Measurements from ENCODE around the gene GNG4.
A peak's percentile ranks its signal among the peaks of the same experiment; 100 is the strongest.

The GNG4 gene

DNA sequence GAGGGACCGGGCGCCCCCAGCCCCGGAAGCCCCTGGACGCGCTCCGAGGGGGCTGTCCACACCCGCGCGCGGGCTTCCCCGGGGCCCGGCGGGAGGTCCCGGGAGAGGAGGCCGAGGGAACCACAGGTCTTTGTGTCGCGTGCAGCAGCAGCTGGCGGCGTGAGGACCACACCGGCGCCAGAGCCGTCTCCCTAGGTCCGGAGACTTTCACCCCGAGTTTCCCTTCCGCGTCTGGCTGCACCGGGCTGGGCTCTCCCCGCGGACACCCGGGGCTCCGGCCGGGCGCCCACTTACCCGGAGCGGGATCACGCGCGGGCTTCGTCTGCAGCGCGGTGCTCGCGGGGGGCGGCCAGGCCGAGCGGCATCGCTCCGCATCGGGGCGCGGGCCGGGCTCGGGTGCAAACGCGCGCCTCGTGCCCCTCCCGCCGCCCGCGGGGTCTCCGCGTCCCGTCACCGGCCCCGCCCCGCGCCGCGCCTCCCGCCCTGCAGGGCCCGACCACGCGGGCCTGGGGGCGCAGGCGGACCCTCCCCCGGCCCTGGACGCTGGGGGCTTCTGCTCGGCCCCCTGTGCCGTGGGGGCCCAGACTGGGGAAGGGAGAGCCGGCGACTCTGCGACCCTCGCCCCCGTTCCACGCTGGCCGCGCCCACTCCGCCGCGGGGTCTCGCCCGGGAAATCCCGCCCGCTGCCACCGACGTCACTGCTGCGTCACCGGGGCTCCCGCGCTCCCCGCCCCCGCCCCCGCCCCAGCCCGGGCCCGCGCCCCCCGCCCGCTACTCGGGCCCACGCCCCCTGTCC is at the start of gene GNG4:
GNG4 (minus strand) TSS at position 417 of the 796 bp plus-strand sequence. CDS start 65,946 bp downstream, outside the sequence.
- TF ChIP-seq ZNF274 (IDR thresholded peaks at IDR 0.05; ENCODE audit: low read depth, low read length): no peak
- H3K4me3 ChIP-seq (ENCODE audit: low read length): peak within 1 kb of the TSS; percentile 48

DNA sequence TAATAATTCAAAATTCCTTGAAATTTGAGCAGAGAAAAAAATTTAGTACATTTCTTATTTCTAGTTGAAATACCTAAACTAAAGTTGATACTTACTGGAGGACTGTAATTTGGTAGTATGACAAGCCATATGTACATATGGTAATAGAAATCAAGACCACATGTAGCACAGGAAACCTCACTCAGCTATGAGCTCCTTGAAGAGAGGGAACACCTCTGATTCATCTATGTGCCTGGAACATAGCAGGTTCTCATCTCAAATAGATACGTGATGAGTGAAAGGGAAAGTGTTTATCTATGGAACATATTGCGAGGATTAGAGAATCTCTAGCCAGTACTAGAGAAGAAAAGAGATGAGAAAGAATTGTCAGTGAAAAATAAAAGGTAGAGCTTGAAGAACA is 47.9 kb upstream of the GNG4 start:
- no peak for TF ChIP-seq ZNF274 (IDR thresholded peaks at IDR 0.05; ENCODE audit: low read depth, low read length)
- no peak overlapping the region for H3K4me3 ChIP-seq (ENCODE audit: low read length)

DNA sequence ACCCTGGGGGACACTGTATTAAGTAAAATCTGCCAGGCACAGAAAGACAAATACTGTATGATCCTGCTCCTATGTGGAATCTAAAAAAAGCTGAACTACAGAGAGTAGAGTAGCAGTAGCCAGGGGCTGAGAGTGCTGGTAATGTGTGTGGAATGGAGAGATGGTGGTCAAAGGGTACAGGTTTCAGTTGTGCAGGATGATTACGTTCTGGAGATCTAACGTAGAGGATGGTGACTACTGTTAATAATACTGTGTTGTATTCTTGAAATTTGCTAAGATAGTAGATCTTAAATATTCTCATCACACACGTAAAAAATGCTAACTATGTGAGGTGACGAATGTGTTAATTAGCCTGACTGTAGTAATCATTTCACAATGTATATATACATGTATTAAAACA is 39.8 kb upstream of the GNG4 start:
- H3K4me3 ChIP-seq (ENCODE audit: low read length): no peak overlapping the region
- TF ChIP-seq ZNF274 (IDR thresholded peaks at IDR 0.05; ENCODE audit: low read depth, low read length): no peak

DNA sequence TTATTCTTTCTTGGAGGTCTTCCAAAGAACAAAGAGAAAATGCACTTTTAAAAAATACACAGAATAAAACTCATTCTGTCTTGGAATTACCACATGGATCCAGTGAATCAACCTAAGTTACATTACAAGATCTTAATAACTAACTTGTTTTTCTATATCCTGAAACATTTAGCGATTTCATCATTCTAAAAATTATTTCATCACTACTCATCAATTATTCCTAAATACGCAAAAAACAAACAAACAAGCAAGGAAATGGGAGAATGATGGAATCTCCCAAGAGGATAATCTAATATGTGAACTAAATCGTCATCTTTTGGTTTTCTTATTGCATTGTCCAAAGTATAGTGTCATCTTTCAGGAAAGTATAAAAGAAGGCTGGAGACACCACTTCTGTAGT is 38.5 kb upstream of the GNG4 start:
- no peak overlapping the region for H3K4me3 ChIP-seq (ENCODE audit: low read length)
- TF ChIP-seq ZNF274 (IDR thresholded peaks at IDR 0.05; ENCODE audit: low read depth, low read length): no peak

DNA sequence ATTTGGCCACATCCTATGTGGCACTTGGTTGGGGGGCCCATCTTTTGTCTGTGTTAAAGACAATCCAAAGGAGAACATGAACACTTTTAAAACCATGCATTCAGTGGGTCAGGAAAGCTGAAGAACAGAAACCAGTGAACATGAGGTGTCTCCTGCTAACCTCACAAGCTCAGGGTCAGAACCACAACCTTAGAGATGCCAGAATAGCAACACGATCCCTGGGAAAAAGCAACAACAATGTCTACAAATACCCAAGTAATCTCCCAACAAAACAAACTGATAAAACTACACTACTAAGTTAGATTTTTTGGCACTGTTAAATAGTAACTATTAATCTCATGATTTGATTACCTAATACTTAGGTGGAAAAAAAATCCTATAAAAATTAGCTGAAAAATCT is 34.1 kb upstream of the GNG4 start:
- no peak for TF ChIP-seq ZNF274 (IDR thresholded peaks at IDR 0.05; ENCODE audit: low read depth, low read length)
- H3K4me3 ChIP-seq (ENCODE audit: low read length): no peak overlapping the region

DNA sequence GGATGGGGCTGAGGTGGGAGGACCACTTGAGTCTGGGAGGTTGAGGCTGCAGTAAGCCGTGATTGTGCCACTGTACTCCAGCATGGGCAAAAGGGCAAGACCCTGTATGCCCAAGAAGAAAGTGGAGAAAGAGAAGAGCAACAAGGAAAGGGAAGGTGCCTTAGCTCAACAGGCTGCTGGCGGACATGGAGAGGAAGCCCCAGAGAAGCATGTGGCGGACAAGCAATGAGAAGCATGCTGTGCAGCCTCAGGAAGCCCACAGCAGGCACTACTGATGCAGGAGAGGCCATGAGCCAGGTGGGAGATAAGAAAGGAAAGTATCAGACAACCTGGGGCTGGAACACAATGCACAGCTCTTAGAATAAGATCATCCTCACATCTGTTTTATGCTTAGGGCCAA is 32.6 kb upstream of the GNG4 start:
- no peak for TF ChIP-seq ZNF274 (IDR thresholded peaks at IDR 0.05; ENCODE audit: low read depth, low read length)
- H3K4me3 ChIP-seq (ENCODE audit: low read length): no peak overlapping the region

DNA sequence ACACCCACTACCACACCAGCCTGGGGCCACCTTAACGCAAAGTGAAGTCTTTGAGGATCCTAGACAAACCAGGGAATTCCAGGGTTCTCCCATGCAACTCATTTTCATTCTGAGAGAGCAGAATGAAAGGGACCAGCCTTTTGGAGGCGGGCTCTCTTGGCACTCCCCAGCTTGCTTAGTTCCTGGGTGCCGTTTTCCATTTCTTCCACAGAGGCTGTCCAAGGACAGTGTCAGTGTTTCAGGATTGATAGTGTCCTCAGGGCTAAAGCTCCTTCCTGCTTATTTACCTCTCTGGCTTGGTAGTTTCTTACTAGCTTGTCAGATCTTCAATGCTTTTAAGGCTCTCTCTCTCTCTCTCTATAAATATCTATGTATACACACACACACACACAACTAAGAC is 30.1 kb upstream of the GNG4 start:
- no peak for TF ChIP-seq ZNF274 (IDR thresholded peaks at IDR 0.05; ENCODE audit: low read depth, low read length)
- H3K4me3 ChIP-seq (ENCODE audit: low read length): no peak overlapping the region

DNA sequence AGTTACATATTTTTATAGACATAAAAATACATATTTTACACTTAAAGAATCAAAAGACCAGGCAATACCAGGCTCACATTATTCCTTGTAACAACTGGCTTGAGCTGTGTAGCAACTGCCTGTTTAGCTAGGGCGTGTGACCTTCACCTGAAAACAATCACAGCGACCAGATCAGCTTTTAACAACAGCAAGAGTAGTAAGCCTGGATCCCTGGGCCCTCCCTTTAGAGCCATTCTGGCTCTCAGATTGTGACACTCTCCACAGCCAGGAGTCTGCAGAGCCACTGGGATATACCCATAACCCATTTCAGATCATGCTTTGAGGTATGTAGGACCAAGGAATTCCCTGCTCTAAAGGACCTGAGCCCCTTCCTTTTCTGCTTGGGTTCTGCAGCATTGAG is 29.4 kb upstream of the GNG4 start:
- no peak for TF ChIP-seq ZNF274 (IDR thresholded peaks at IDR 0.05; ENCODE audit: low read depth, low read length)
- H3K4me3 ChIP-seq (ENCODE audit: low read length): no peak overlapping the region

DNA sequence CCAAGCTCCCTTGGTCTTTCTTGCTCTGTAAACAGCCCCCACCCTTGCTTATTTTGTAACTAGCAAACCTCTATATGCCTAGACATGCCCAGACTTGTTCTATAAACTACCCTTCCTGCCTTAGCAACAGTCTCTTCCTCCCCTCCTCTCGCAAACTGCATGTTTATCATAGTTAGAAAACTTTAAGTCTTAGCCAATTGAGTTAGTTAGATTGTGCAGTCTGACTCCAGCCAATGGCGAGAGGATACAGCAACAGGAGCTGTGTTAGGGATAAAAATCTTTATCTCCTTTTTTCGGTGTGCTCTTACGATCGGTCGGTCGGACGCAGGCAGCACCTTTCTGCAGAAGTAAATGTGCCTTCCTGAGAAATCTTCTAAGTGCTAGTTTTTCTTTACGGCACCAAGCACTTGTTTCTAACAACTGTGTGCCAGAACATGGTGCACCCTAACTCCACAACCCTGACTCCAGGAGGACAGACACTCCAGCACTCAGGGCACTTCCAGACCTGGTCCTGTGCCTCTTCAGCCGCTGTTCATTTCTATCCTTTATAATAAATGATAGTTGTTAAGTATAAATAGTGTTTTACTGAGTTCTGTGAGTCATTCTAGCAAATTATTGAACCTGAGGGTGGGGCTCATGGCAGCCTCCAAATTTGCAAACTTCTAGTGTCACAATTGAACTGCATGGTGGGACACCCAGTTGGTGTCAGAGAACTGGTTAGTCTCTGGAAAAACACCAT is 25.7 kb upstream of the GNG4 start:
- H3K4me3 ChIP-seq (ENCODE audit: low read length): no peak overlapping the region
- no peak for TF ChIP-seq ZNF274 (IDR thresholded peaks at IDR 0.05; ENCODE audit: low read depth, low read length)

DNA sequence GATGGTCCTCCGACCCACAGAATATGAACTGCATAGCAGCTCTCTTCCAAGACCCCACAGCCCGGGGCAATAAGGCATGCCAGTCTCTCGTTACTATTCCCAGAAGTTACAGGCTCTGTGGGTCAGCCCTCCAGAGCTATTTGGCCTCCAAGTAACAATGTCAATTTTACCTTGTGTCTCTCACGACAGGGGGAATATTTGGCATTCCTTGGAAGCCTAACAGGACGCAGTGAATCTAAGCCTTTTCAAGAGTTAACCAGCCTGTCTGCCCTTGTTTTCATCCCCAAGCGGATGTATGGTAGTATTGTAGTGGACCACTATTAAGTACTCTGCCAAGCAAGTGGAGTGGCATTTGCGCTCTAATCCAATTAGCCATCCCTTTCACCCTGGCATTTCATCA is 24.4 kb upstream of the GNG4 start:
- no peak for TF ChIP-seq ZNF274 (IDR thresholded peaks at IDR 0.05; ENCODE audit: low read depth, low read length)
- H3K4me3 ChIP-seq (ENCODE audit: low read length): no peak overlapping the region

DNA sequence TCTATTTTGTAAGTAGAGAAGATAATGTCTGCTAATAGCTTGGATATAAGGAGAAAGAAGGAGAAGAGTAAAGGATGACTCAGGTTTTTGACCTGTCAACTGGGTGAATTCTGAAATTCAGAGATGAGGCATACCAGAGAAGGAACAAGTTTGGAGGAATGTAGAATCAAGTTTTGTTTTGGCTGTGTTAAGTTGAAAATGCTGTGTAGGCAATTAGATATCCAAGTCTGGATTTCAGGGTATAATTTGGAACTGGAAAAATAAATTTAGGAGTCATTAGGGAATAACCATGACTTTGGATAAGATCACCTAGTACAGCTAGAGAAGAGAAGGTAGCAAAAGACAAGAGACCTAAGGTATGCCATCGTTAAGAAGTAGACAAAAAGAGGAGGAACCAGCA is 22.4 kb upstream of the GNG4 start:
- no peak overlapping the region for H3K4me3 ChIP-seq (ENCODE audit: low read length)
- no peak for TF ChIP-seq ZNF274 (IDR thresholded peaks at IDR 0.05; ENCODE audit: low read depth, low read length)

DNA sequence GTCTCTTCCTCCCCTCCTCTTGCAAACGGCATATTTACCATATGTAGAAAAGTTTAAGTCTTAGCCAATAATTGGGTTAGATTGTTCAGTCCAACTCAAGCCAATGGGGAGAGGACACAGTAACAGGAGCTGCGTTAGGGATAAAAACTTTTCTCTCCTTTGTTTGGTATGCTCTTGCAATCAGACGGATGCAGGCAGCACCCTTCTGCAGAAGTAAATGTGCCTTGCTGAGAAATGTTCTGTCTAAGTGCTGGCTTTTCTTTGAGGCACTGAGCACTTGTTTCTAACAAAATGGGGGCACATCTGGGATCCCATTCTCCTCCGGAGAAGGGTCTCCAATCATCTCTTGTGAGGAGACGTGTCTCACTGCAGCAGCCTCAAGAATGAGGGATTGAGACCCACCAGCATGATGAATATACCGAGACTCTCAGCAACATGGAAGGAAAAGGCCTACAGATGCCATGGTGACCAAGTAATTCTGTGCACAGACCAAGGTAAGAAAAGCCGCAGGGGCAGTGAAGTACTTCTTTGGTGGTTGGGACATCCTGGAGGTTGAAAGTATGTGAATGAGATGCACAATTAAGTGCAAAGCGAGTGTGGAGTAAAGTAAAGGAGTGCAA is 20.7 kb upstream of the GNG4 start:
- no peak for TF ChIP-seq ZNF274 (IDR thresholded peaks at IDR 0.05; ENCODE audit: low read depth, low read length)
- no peak overlapping the region for H3K4me3 ChIP-seq (ENCODE audit: low read length)

DNA sequence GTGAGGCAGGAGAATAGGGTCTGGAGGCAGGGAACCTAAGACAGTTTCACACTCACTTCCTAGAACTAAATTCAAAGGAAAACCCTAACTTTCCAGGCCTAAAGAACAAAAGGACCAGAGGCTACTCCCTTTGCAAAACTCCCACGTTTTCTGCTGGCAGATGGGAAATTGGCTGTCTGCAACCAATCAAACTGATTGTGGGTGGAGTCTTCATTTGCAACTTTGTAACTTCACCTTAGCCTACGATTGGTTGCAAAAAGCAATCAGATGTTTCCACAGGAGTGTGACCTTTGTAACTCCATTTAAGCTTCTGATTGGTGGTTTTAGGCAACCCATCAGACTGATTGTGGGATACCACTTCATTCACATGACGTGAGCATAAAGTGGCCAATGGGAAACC is 19.7 kb upstream of the GNG4 start:
- no peak overlapping the region for H3K4me3 ChIP-seq (ENCODE audit: low read length)
- no peak for TF ChIP-seq ZNF274 (IDR thresholded peaks at IDR 0.05; ENCODE audit: low read depth, low read length)

DNA sequence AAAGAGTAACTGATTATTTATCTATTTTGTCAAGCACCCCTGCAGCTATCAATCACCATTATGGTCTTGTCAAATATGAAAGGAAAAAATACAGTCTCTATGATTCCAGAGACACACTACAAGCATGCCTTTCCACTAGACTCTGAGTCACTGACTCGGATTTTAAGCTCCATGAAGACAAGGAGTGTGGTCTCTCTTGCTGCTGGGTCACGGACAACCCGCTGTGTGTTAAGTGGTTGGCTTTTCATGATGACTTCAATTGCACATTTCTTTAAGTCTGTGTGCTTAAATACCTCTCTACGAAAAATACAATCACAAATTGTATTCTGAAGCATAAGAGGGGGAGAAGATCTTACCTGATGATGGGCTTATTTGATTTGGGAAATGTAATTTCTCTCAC is 14.0 kb upstream of the GNG4 start:
- no peak for TF ChIP-seq ZNF274 (IDR thresholded peaks at IDR 0.05; ENCODE audit: low read depth, low read length)

DNA sequence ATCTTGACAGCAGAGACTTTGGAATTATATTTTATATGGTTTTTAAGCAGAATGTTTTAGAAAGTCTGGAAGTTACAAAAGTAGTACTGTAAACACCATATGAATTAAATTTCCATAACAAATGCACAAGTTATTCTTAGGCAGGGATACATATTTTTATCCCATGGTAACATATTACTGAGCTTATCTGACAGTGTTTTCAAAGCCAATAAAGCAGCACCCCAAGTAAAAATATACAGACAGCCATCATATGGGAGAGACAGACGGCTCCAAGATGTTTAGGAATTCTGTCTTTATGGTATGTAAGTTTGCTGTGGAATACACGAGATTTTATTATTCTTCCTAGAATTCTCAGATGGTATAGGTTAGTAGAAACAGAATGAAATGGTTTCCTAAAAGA is 12.0 kb upstream of the GNG4 start:
- no peak overlapping the region for H3K4me3 ChIP-seq (ENCODE audit: low read length)
- no peak for TF ChIP-seq ZNF274 (IDR thresholded peaks at IDR 0.05; ENCODE audit: low read depth, low read length)

More for the DNA sequence above, 14.0 kb upstream of the GNG4 start:
- H3K4me3 ChIP-seq (ENCODE audit: low read length): no peak overlapping the region
